ENCODE measurements around the gene OSBPL6. TPM values are rescaled to one million over a fixed set of nuclear protein-coding genes. Genes with fewer than 3 reads are reported as not detected.

OSBPL6 gene
- total and polyA plus RNA-seq, 3 experiments from 2014 or later: 0.33 to 1.6 (median 1.2) TPM

GRCh38 chr2:178395941-178396570, 201.7 kb downstream of the OSBPL6 start:
- Mint-ChIP-seq H3K36me3 (no peaks in the 10 kb centered on the region), H3K9me3 (no peaks in the 10 kb centered on the region), H3K27ac (no peak overlapping the region), H3K4me1 (no peaks in the 10 kb centered on the region), H3K27me3 (peaks cover 0 to 2% of the 10 kb centered on the region in 2 donors), H3K4me3 (no peak overlapping the region)
- ChIA-PET POLR2A (no interaction called here), CTCF (interaction anchor here (1.0 to 4.8 kb wide), 4 partner anchors 17 to 284 kb away, joined by 4 to 49 read pairs (median 16); partner anchors contain the start of gene RBM45)
- Histone ChIP-seq H3K9me3 (ENCODE audit: low read length) (no peaks in the 10 kb centered on the region), H3K27me3 (ENCODE audit: insufficient read depth, low read length, poor library complexity, severe bottlenecking) (no peaks in the 10 kb centered on the region), H3K4me3 (ENCODE audit: low read length) (no peak overlapping the region), H3K27ac (ENCODE audit: low read depth, low read length) (no peak overlapping the region), H3K36me3 (ENCODE audit: insufficient read depth, low read length) (no peaks in the 10 kb centered on the region), H3K4me1 (ENCODE audit: insufficient read depth, low read length) (no peaks in the 10 kb centered on the region)
- no peak for DNase-seq

DNA sequence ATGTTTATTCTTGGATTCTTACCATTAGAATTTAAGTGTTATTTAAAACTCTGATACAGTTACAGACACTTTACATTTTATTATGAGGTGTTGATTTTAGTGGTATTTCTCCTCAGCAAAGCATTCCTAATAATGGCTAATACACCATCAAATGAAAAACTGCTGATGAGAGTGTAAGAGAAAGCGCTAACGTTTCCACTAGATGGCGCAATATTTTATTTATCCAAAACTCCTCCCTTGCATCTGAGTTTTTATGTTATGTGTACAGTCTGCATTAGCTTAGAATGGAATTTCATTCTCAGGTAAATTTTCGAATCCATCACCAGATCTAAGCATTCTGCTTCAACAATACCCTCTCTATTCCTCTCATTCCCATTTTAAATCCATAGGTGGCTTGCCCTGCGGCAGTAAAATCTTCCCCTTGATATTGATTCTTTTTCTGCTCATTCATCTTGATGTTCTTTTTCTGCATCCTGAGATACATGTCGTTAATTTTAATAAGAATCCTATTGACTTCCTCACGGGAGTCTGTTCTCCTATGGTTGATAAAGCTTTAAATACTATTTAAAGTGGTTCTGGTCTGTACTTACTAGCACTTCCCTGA, 202.8 kb downstream of the OSBPL6 start:
- no peaks in the 10 kb centered on the region for H3K9me3 ChIP-seq (ENCODE audit: low read length)
- H3K27me3 Mint-ChIP-seq: peaks cover 2 to 5% of the 10 kb centered on the region in 2 donors
- no peak overlapping the region for H3K27ac ChIP-seq (ENCODE audit: low read depth, low read length)
- no peak overlapping the region for H3K27ac Mint-ChIP-seq
- no peaks in the 10 kb centered on the region for H3K9me3 Mint-ChIP-seq
- no peak overlapping the region for H3K4me3 Mint-ChIP-seq
- no peaks in the 10 kb centered on the region for H3K27me3 ChIP-seq (ENCODE audit: insufficient read depth, low read length, poor library complexity, severe bottlenecking)
- H3K4me1 ChIP-seq (ENCODE audit: insufficient read depth, low read length): no peaks in the 10 kb centered on the region
- no peak overlapping the region for H3K4me3 ChIP-seq (ENCODE audit: low read length)
- peak in 2 of 5 donors; percentile 28 to 38 for DNase-seq
- no peaks in the 10 kb centered on the region for H3K4me1 Mint-ChIP-seq
- H3K36me3 Mint-ChIP-seq: no peaks in the 10 kb centered on the region
- H3K36me3 ChIP-seq (ENCODE audit: insufficient read depth, low read length): no peaks in the 10 kb centered on the region
- ChIA-PET CTCF (interaction anchor here (0.9 to 4.8 kb wide), 7 partner anchors 8 to 99 kb away, joined by 3 to 49 read pairs (median 3); no protein-coding TSS in a partner anchor), POLR2A (no interaction called here)

GRCh38 chr2:178401994-178402437, 207.7 kb downstream of the OSBPL6 start:
- H3K27ac Mint-ChIP-seq: no peak overlapping the region
- peaks cover 4 to 12% (median 10%) of the 10 kb centered on the region in 3 donors for H3K4me1 Mint-ChIP-seq
- POLR2A ChIA-PET: no interaction called here

DNA sequence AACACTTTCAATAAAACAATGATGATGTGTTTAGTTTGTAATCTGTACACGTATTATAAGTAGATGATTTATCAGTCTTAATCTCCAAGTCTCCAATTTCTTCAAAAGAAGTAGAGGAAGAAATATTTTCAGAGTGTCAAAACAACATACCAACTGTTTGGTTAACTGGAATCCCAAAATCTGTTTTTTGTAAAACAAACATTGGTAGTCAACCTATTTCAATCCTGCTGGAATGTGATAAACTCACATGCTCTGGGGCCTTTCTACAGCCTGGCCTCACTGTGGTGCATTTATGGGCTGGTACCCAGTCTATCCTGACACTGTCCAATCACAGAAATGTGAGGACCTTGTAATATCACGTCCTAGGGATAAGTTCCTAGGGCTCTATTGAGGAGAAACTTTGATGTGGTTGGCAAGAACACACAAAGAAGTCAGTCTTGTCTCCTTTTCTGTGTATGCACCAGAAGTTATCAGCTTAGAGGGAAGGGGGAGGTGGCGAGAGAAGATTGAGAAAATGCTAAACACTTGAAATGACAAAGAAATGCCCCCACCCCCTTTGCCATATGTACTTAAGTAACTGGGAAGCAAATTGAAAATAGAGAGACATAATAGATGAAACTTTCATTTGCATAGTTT, 209.5 kb downstream of the OSBPL6 start:
- Mint-ChIP-seq H3K4me1 (peaks cover 4 to 12% (median 10%) of the 10 kb centered on the region in 3 donors), H3K9me3 (no peaks in the 10 kb centered on the region), H3K4me3 (no peak overlapping the region), H3K36me3 (no peaks in the 10 kb centered on the region), H3K27ac (peak overlapping the region in 1 of 8 donors; percentile 50), H3K27me3 (peaks cover 0 to 5% of the 10 kb centered on the region in 2 donors)
- CTCF ChIA-PET: interaction anchor here (5.7 kb wide), 1 partner anchor 10 kb away, joined by 40 read pairs; no protein-coding TSS in a partner anchor
- no peaks in the 10 kb centered on the region for H3K27me3 ChIP-seq (ENCODE audit: insufficient read depth, low read length, poor library complexity, severe bottlenecking)
- no peak for DNase-seq
- H3K4me1 ChIP-seq (ENCODE audit: insufficient read depth, low read length): no peaks in the 10 kb centered on the region
- no peaks in the 10 kb centered on the region for H3K36me3 ChIP-seq (ENCODE audit: insufficient read depth, low read length)
- no peak overlapping the region for H3K4me3 ChIP-seq (ENCODE audit: low read length)
- POLR2A ChIA-PET: interaction anchor here (1.4 kb wide), 1 partner anchor 10 kb away, joined by 6 read pairs; no protein-coding TSS in a partner anchor
- H3K27ac ChIP-seq (ENCODE audit: low read depth, low read length): no peak overlapping the region
- H3K9me3 ChIP-seq (ENCODE audit: low read length): no peaks in the 10 kb centered on the region

More at GRCh38 chr2:178401994-178402437, 207.7 kb downstream of the OSBPL6 start:
- H3K27ac ChIP-seq (ENCODE audit: low read depth, low read length): no peak overlapping the region
- H3K4me3 ChIP-seq (ENCODE audit: low read length): no peak overlapping the region
- H3K9me3 ChIP-seq (ENCODE audit: low read length): no peaks in the 10 kb centered on the region
- H3K36me3 ChIP-seq (ENCODE audit: insufficient read depth, low read length): no peaks in the 10 kb centered on the region
- H3K4me1 ChIP-seq (ENCODE audit: insufficient read depth, low read length): no peaks in the 10 kb centered on the region
- DNase-seq: no peak
- H3K27me3 Mint-ChIP-seq: peaks cover 0 to 5% of the 10 kb centered on the region in 2 donors
- CTCF ChIA-PET: interaction anchor here (5.7 kb wide), 1 partner anchor 12 kb away, joined by 40 read pairs; no protein-coding TSS in a partner anchor
- no peaks in the 10 kb centered on the region for H3K27me3 ChIP-seq (ENCODE audit: insufficient read depth, low read length, poor library complexity, severe bottlenecking)
- no peak overlapping the region for H3K4me3 Mint-ChIP-seq
- H3K9me3 Mint-ChIP-seq: no peaks in the 10 kb centered on the region
- no peaks in the 10 kb centered on the region for H3K36me3 Mint-ChIP-seq

GRCh38 chr2:178404368-178404767, 210.1 kb downstream of the OSBPL6 start:
- Mint-ChIP-seq H3K4me3 (no peak overlapping the region), H3K27me3 (peaks cover 0 to 5% of the 10 kb centered on the region in 2 donors), H3K36me3 (no peaks in the 10 kb centered on the region), H3K4me1 (peaks cover 4 to 12% (median 10%) of the 10 kb centered on the region in 3 donors), H3K27ac (peak overlapping the region in 3 of 8 donors; percentile 36 to 68 (median 50)), H3K9me3 (no peaks in the 10 kb centered on the region)
- H3K27ac ChIP-seq (ENCODE audit: low read depth, low read length): no peak overlapping the region
- POLR2A ChIA-PET: interaction anchor here (1.0 to 1.4 kb wide), 2 partner anchors 9 to 47 kb away, joined by 3 to 6 read pairs; partner anchors contain the start of genes PJVK and PRKRA
- no peak for DNase-seq
- no peak overlapping the region for H3K4me3 ChIP-seq (ENCODE audit: low read length)
- H3K36me3 ChIP-seq (ENCODE audit: insufficient read depth, low read length): no peaks in the 10 kb centered on the region
- no peaks in the 10 kb centered on the region for H3K9me3 ChIP-seq (ENCODE audit: low read length)
- H3K27me3 ChIP-seq (ENCODE audit: insufficient read depth, low read length, poor library complexity, severe bottlenecking): no peaks in the 10 kb centered on the region
- CTCF ChIA-PET: interaction anchor here (5.7 kb wide), 1 partner anchor 10 kb away, joined by 40 read pairs; no protein-coding TSS in a partner anchor
- H3K4me1 ChIP-seq (ENCODE audit: insufficient read depth, low read length): no peaks in the 10 kb centered on the region

DNA sequence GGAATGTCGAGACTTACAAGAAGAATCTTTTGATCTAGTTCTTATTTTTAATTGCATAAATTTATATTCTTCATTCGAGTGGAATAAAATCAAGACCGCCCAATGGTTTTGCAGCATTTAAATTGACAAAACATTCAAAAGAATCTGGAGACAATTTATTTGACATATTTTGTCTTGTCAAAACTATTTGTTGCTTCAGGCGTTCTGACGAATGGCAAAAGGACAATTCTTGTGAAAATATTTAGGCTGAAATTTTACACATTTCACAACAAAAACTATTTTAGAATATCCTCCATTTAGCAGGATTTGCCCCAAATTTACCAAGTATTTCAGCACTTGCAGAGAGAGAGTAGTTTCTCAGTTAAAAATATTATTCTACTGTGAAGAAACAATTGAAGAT, 214.9 kb downstream of the OSBPL6 start:
- no peak overlapping the region for H3K27ac Mint-ChIP-seq
- CTCF ChIA-PET: no interaction called here
- no peak for DNase-seq
- H3K9me3 Mint-ChIP-seq: no peaks in the 10 kb centered on the region
- H3K4me1 ChIP-seq (ENCODE audit: insufficient read depth, low read length): peaks cover 2% of the 10 kb centered on the region
- no peak overlapping the region for H3K27ac ChIP-seq (ENCODE audit: low read depth, low read length)
- H3K4me1 Mint-ChIP-seq: peaks cover 16 to 19% (median 17%) of the 10 kb centered on the region in 3 donors
- POLR2A ChIA-PET: no interaction called here
- no peaks in the 10 kb centered on the region for H3K9me3 ChIP-seq (ENCODE audit: low read length)
- no peaks in the 10 kb centered on the region for H3K36me3 ChIP-seq (ENCODE audit: insufficient read depth, low read length)
- peaks cover 0 to 7% (median 0%) of the 10 kb centered on the region in 3 donors for H3K36me3 Mint-ChIP-seq
- H3K4me3 Mint-ChIP-seq: no peak overlapping the region
- H3K4me3 ChIP-seq (ENCODE audit: low read length): no peak overlapping the region
- no peaks in the 10 kb centered on the region for H3K27me3 ChIP-seq (ENCODE audit: insufficient read depth, low read length, poor library complexity, severe bottlenecking)
- H3K27me3 Mint-ChIP-seq: no peaks in the 10 kb centered on the region

GRCh38 chr2:178412047-178412446, 217.7 kb downstream of the OSBPL6 start:
- no peak for DNase-seq
- H3K27me3 Mint-ChIP-seq: peaks cover 0 to 2% of the 10 kb centered on the region in 2 donors
- no peaks in the 10 kb centered on the region for H3K36me3 ChIP-seq (ENCODE audit: insufficient read depth, low read length)
- H3K9me3 ChIP-seq (ENCODE audit: low read length): no peaks in the 10 kb centered on the region
- peak overlapping the region in 3 of 8 donors; percentile 7 to 58 (median 38) for H3K27ac Mint-ChIP-seq
- peaks cover 4% of the 10 kb centered on the region for H3K4me1 ChIP-seq (ENCODE audit: insufficient read depth, low read length)
- POLR2A ChIA-PET: no interaction called here
- CTCF ChIA-PET: interaction anchor here (3.2 to 3.7 kb wide), 2 partner anchors 14 to 17 kb away, joined by 24 to 49 read pairs; no protein-coding TSS in a partner anchor
- H3K36me3 Mint-ChIP-seq: peaks cover 0 to 9% (median 0%) of the 10 kb centered on the region in 3 donors
- no peaks in the 10 kb centered on the region for H3K9me3 Mint-ChIP-seq
- peaks cover 27 to 30% (median 27%) of the 10 kb centered on the region in 3 donors for H3K4me1 Mint-ChIP-seq
- peak overlapping the region in 4 of 7 donors; percentile 12 to 63 (median 38) for H3K4me3 Mint-ChIP-seq
- no peak overlapping the region for H3K27ac ChIP-seq (ENCODE audit: low read depth, low read length)
- no peak overlapping the region for H3K4me3 ChIP-seq (ENCODE audit: low read length)
- no peaks in the 10 kb centered on the region for H3K27me3 ChIP-seq (ENCODE audit: insufficient read depth, low read length, poor library complexity, severe bottlenecking)
